HG02798 (cell line): Measurements from ENCODE around the gene RPH3AL.
"Not testable (repeated sequence)": the region's sequence is repeated elsewhere in the genome, so short reads cannot be mapped to it uniquely, and the experiment has no call there.

Source experiments
- ATAC-seq: cut with Tn5 transposase; IDR thresholded peaks from one replicate; pipeline ENCODE4 v1.9.1; 2021; ENCODE audit warnings: mild to moderate bottlenecking; ENCODE audit not compliant: unreplicated experiment, poor library complexity

RPH3AL gene

DNA sequence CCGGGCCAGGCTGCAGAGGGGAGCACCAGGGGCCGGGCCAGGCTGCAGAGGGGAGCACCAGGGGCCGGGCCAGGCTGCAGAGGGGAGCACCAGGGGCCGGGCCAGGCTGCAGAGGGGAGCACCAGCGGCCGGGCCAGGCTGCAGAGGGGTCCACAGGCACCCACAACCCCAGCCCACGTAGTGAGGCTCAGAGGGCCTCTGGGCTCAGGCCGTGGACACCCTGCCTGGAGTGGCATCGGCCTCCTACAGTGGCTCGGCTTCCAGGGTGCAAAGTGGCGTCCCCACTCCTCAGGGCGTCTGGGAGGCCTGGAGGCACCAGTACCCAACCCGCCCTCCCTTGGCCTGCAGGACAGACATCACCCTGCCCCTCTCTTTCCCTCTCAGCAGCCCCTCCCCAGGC, 180.7 kb downstream of the RPH3AL start:
- no peak for ATAC-seq

DNA sequence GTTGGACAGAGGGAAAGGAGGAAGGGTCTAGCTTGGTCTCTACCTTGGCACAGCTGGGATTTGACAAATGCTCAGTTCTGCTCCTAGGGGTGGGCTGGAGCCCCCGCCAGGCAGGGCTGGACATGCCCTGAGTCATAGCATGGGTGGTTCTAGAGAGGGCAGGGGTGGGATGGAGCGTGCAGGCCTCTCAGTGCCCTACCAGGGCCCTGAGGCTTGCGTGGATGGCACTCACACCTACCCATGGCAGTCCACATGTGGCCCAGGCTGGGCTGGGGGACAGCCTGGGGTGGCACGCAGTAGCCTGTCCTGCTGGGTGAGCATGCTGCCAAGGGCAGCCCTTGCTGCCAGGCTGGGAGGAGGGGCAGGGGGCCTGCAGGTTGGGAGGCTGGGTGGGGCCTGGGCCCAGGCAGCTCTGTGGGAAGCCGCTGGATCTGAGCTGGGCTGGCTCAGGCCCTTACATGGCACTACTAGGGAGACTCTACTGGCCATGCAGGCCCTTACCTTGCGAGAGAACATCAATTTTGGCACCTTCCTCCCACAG, 182.4 kb downstream of the RPH3AL start:
- ATAC-seq, result no peak

- not testable (repeated sequence) for ATAC-seq
These were observed 184.0 kb downstream of the RPH3AL start for GRCh38 chr17:168614-169013.

GRCh38 chr17:165939-166338, 186.7 kb downstream of the RPH3AL start:
- no peak for ATAC-seq

- ATAC-seq, result no peak
These were observed 188.0 kb downstream of the RPH3AL start for GRCh38 chr17:164303-165235.

DNA sequence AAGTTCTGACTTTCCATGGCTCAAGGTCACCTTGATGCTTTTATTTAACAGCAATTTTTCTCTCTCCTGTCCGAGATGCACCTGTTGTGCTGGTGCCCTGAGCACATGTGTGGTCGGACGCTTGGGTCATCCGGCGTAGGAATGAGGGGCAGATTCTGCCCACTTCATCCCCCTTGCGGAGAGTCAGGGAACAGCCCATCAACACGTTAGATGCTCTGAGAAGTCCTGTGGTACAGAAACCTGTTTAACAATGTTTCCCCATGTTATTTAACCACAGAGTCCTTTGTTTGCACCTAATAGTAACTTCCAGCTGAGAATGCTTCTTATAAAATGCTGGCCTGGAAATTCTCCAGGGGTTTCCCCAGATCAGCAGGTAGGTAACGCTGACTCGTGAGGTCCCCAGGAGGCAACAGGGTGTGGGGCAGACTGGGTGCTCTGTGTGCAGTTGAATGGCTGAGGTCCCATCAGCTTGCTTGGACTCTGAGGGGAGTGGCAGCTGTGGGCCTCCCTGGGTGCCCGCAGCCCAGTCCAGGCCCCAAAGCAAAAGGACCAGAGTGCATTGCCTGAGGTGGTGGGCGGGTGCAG, 189.0 kb downstream of the RPH3AL start:
- ATAC-seq, result no peak

DNA sequence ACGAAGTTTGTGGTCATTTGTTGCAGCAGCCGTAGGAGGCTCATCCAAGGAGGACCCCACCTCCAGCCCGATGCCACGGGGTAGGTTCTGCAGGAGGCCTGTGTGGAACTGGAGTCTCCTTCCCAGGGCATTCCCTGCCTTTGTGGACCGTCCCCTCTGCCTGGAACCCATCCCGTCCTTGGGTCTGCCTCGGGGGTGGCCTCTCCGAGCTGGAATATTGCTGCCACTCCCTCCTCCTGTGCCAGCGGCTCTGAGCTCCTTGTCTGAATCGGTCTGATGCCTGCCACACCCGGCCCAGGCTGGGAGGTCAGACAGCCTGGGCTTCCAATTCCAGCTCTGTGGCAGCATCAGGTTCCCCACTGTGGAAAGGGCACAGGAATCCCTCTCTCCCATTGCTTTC, 189.9 kb downstream of the RPH3AL start:
- no peak for ATAC-seq
